GM12878 (cell line): Measurements from ENCODE around the gene RALGPS1.

Experiments
- NR2C2 ChIP-seq: IDR thresholded peaks from 2 replicates; pipeline ENCODE4 v1.6.1; 2011; ENCODE audit warnings: borderline replicate concordance, low read depth; ENCODE audit not compliant: control insufficient read depth, insufficient read length
- POLR2A ChIP-seq: IDR thresholded peaks from 2 replicates; pipeline ENCODE4 v1.6.1; 2011; ENCODE audit warnings: low read depth, mild to moderate bottlenecking, low read length
- TAF1 ChIP-seq: IDR thresholded peaks from 2 replicates; pipeline ENCODE4 v1.6.1; 2011; ENCODE audit warnings: mild to moderate bottlenecking, low read depth, low read length, borderline replicate concordance
- TF ChIP-seq, protein P1 (sequence below), 3 experiments: IDR thresholded peaks in 2 of 3; conservative IDR thresholded peaks in 1 of 3; 2 replicates each; pipeline ENCODE4 v1.5.1; 2011; ENCODE audit warnings: low read depth in 3 of 3, low read length in 3 of 3, mild to moderate bottlenecking in 3 of 3, control low read depth in 2 of 3, moderate library complexity in 2 of 3, inconsistent platforms in 1 of 3, mixed read lengths in 1 of 3; ENCODE audit not compliant: control insufficient read depth in 2 of 3, insufficient read depth in 1 of 3; ENCODE audit errors: extremely low read depth in 1 of 3

DNA sequence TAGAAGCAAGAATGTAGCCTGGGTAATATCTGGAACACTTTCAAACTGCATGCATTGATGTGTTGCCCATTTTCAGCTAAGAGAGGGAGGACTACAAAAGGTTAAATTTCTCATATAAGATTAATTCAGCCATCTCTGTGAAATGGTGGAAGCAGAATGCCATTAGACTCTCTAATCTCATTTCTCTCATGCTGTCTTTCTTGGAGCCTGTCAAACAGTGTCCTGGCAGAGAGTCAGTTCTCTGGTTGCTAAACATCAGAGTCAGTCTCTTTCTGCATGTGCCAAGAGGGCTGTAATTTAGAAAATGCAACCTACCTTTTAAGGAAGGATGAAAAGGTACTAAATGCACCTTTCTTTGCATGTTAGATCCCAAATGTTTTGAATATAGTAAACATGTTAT, 349.1 kb downstream of the RALGPS1 start:
- TF ChIP-seq NR2C2 (no peak), TAF1 (no peak), POLR2A (no peak)
- TF ChIP-seq, protein P1, sequence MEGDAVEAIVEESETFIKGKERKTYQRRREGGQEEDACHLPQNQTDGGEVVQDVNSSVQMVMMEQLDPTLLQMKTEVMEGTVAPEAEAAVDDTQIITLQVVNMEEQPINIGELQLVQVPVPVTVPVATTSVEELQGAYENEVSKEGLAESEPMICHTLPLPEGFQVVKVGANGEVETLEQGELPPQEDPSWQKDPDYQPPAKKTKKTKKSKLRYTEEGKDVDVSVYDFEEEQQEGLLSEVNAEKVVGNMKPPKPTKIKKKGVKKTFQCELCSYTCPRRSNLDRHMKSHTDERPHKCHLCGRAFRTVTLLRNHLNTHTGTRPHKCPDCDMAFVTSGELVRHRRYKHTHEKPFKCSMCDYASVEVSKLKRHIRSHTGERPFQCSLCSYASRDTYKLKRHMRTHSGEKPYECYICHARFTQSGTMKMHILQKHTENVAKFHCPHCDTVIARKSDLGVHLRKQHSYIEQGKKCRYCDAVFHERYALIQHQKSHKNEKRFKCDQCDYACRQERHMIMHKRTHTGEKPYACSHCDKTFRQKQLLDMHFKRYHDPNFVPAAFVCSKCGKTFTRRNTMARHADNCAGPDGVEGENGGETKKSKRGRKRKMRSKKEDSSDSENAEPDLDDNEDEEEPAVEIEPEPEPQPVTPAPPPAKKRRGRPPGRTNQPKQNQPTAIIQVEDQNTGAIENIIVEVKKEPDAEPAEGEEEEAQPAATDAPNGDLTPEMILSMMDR (IDR thresholded peaks at IDR 0.05 in 2 of 3, conservative IDR thresholded peaks at IDR 0.05 in 1 of 3; ENCODE audit: control insufficient read depth in 2 of 3, extremely low read depth in 1 of 3, insufficient read depth in 1 of 3, low read depth in 3 of 3, low read length in 3 of 3): no peak
